Upper lobe of right lung (tissue), 1 donor: Measurements from ENCODE around the gene MAML3. TPM values are rescaled to one million over a fixed set of nuclear protein-coding genes. Genes with fewer than 3 reads are reported as not detected.

Experiments
- ATAC-seq: fragments of 200-7000 bp; cut with Tn5 transposase; one replicate; pipeline ENCODE4 v1.9.1; 2020; ENCODE audit warnings: mild to moderate bottlenecking, moderate library complexity
- DNase-seq: peaks from one replicate; pipeline ENCODE4 v3.0.0-alpha.2; 2020
- H3K27ac ChIP-seq: fragments of 200-600 bp; one replicate; pipeline ENCODE4 v1.8.0; 2022
- H3K27me3 ChIP-seq: fragments of 200-600 bp; one replicate; pipeline ENCODE4 v1.8.0; 2022; ENCODE audit warnings: mild to moderate bottlenecking
- H3K36me3 ChIP-seq: fragments of 200-600 bp; one replicate; pipeline ENCODE4 v1.8.0; 2022
- H3K4me1 ChIP-seq: fragments of 200-600 bp; one replicate; pipeline ENCODE4 v1.8.0; 2022
- H3K4me3 ChIP-seq: fragments of 200-600 bp; one replicate; pipeline ENCODE4 v1.8.0; 2022; ENCODE audit warnings: mild to moderate bottlenecking
- H3K9me3 ChIP-seq: fragments of 200-600 bp; one replicate; pipeline ENCODE4 v1.8.0; 2022
- intact Hi-C: fragments of 100-400 bp; cut with DNase I; formaldehyde crosslinking; loops from one replicate; pipeline ENCODE4 v1.11.0; 2022
- total RNA-seq: library from RNA; stranded (reverse); fragmentation: NEBNext Ultra II Directional; extraction: Animal tissue kit (Norgen Biotek cat#: 25700); gene quantifications from one replicate; pipeline ENCODE4 v1.2.1, GENCODE V29; 2021
- TF ChIP-seq, protein P1 (sequence below): fragments of 200-600 bp; IDR thresholded peaks from one replicate; pipeline ENCODE4 v1.8.0; 2022; ENCODE audit warnings: antibody characterized with exemption
- donor health status: DM: no; HTN: yes; CAD: no; lungs with severe emphysema.

The MAML3 gene
- total RNA-seq, 1 donor from 2014 or later: 13.1 TPM

- ATAC-seq: peak; percentile 76
- intact Hi-C loops: no loop called here
- no peaks in the 10 kb centered on the region for H3K36me3 ChIP-seq
- TF ChIP-seq, protein P1, sequence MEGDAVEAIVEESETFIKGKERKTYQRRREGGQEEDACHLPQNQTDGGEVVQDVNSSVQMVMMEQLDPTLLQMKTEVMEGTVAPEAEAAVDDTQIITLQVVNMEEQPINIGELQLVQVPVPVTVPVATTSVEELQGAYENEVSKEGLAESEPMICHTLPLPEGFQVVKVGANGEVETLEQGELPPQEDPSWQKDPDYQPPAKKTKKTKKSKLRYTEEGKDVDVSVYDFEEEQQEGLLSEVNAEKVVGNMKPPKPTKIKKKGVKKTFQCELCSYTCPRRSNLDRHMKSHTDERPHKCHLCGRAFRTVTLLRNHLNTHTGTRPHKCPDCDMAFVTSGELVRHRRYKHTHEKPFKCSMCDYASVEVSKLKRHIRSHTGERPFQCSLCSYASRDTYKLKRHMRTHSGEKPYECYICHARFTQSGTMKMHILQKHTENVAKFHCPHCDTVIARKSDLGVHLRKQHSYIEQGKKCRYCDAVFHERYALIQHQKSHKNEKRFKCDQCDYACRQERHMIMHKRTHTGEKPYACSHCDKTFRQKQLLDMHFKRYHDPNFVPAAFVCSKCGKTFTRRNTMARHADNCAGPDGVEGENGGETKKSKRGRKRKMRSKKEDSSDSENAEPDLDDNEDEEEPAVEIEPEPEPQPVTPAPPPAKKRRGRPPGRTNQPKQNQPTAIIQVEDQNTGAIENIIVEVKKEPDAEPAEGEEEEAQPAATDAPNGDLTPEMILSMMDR: no peak
- peaks cover 43% of the 10 kb centered on the region for H3K4me1 ChIP-seq
- H3K27ac ChIP-seq: peak overlapping the region; percentile 43
- DNase-seq: peak; percentile 66
- no peaks in the 10 kb centered on the region for H3K27me3 ChIP-seq
- H3K4me3 ChIP-seq: no peak overlapping the region
- H3K9me3 ChIP-seq: no peaks in the 10 kb centered on the region
These were observed 54.0 kb downstream of the MAML3 start for GRCh38 chr4:140099983-140100382.

GRCh38 chr4:140098455-140099160, 55.4 kb downstream of the MAML3 start:
- intact Hi-C loops: no loop called here
- peak overlapping the region; percentile 28 for H3K4me3 ChIP-seq

GRCh38 chr4:140097572-140097971, 56.4 kb downstream of the MAML3 start:
- TF ChIP-seq, protein P1: no peak
- no peak overlapping the region for H3K27ac ChIP-seq
- no peak for ATAC-seq
- no peak for DNase-seq
- H3K9me3 ChIP-seq: no peaks in the 10 kb centered on the region
- H3K27me3 ChIP-seq: no peaks in the 10 kb centered on the region
- H3K4me3 ChIP-seq: no peak overlapping the region
- intact Hi-C loops: no loop called here
- H3K36me3 ChIP-seq: no peaks in the 10 kb centered on the region
- H3K4me1 ChIP-seq: peaks cover 68% of the 10 kb centered on the region

More at GRCh38 chr4:140098455-140099160, 55.4 kb downstream of the MAML3 start:
- TF ChIP-seq, protein P1: no peak
- peak overlapping the region; percentile 70 for H3K27ac ChIP-seq
- H3K4me1 ChIP-seq: peaks cover 57% of the 10 kb centered on the region
- ATAC-seq: no peak
- no peaks in the 10 kb centered on the region for H3K9me3 ChIP-seq
- no peaks in the 10 kb centered on the region for H3K27me3 ChIP-seq
- DNase-seq: no peak
- no peaks in the 10 kb centered on the region for H3K36me3 ChIP-seq

GRCh38 chr4:140096921-140097320, 57.1 kb downstream of the MAML3 start:
- H3K4me1 ChIP-seq: peaks cover 74% of the 10 kb centered on the region
- H3K4me3 ChIP-seq: no peak overlapping the region
- H3K27ac ChIP-seq: peak overlapping the region; percentile 45
- no peaks in the 10 kb centered on the region for H3K27me3 ChIP-seq
- TF ChIP-seq, protein P1: no peak
- intact Hi-C loops: no loop called here
- DNase-seq (no peak), ATAC-seq (no peak)
- no peaks in the 10 kb centered on the region for H3K36me3 ChIP-seq
- H3K9me3 ChIP-seq: no peaks in the 10 kb centered on the region

GRCh38 chr4:140096483-140096861, 57.5 kb downstream of the MAML3 start:
- H3K4me3 ChIP-seq: no peak overlapping the region
- no peak for ATAC-seq
- DNase-seq: no peak
- H3K9me3 ChIP-seq: no peaks in the 10 kb centered on the region
- no peaks in the 10 kb centered on the region for H3K36me3 ChIP-seq
- peak overlapping the region; percentile 45 for H3K27ac ChIP-seq
- TF ChIP-seq, protein P1: no peak
- intact Hi-C loops: no loop called here
- H3K4me1 ChIP-seq: peaks cover 74% of the 10 kb centered on the region
- H3K27me3 ChIP-seq: no peaks in the 10 kb centered on the region
